ENCODE data around the gene PPIF. TPM values are rescaled to one million over a fixed set of nuclear protein-coding genes. Genes with fewer than 3 reads are reported as not detected.
"Not testable (repeated sequence)": the region's sequence is repeated elsewhere in the genome, so short reads cannot be mapped to it uniquely, and the experiment has no call there.

The PPIF gene
- total RNA-seq, 1 experiment from 2014 or later = 47.2 TPM

- peak; percentile 97 for DNase-seq (ENCODE audit: low spot score)
These were observed 15.6 kb upstream of the PPIF start for GRCh38 chr10:79331709-79332108.

GRCh38 chr10:79332610-79333315 lies 14.5 kb upstream of the PPIF start:
- DNase-seq (ENCODE audit: low spot score) = not testable (repeated sequence)

- DNase-seq (ENCODE audit: low spot score) = peak; percentile 89
These were observed 13.8 kb upstream of the PPIF start for GRCh38 chr10:79333513-79333912.

GRCh38 chr10:79334573-79334972 lies 12.7 kb upstream of the PPIF start:
- no peak for DNase-seq (ENCODE audit: low spot score)

- DNase-seq (ENCODE audit: low spot score) = no peak
These were observed 12.2 kb upstream of the PPIF start for GRCh38 chr10:79335094-79335469.

GRCh38 chr10:79335470-79336235 lies 11.6 kb upstream of the PPIF start:
- DNase-seq (ENCODE audit: low spot score) = no peak

- DNase-seq (ENCODE audit: low spot score) = no peak
These were observed 11.0 kb upstream of the PPIF start for GRCh38 chr10:79336276-79336675.

GRCh38 chr10:79336739-79337138 lies 10.5 kb upstream of the PPIF start:
- DNase-seq (ENCODE audit: low spot score) = peak; percentile 61

GRCh38 chr10:79337783-79338469 lies 9.3 kb upstream of the PPIF start:
- not testable (repeated sequence) for DNase-seq (ENCODE audit: low spot score)

GRCh38 chr10:79339266-79339665 lies 8.0 kb upstream of the PPIF start:
- DNase-seq (ENCODE audit: low spot score) = no peak

GRCh38 chr10:79340646-79341244 lies 6.5 kb upstream of the PPIF start:
- DNase-seq (ENCODE audit: low spot score) = no peak

- DNase-seq (ENCODE audit: low spot score) = no peak
These were observed 4.9 kb upstream of the PPIF start for GRCh38 chr10:79342295-79342761.

GRCh38 chr10:79342811-79343561 lies 4.3 kb upstream of the PPIF start:
- DNase-seq (ENCODE audit: low spot score) = no peak

- no peak for DNase-seq (ENCODE audit: low spot score)
These were observed 2.6 kb upstream of the PPIF start for GRCh38 chr10:79344502-79345195.

- DNase-seq (ENCODE audit: low spot score) = no peak
These were observed 1.8 kb upstream of the PPIF start for GRCh38 chr10:79345241-79346011.

- no peak for DNase-seq (ENCODE audit: low spot score)
These were observed 1.3 kb upstream of the PPIF start for GRCh38 chr10:79346012-79346340.

GRCh38 chr10:79346388-79347225 lies 662 bp upstream of the PPIF start:
- DNase-seq (ENCODE audit: low spot score) = no peak

GRCh38 chr10:79347894-79348639 lies 798 bp downstream of the PPIF start:
- peak; percentile 54 for DNase-seq (ENCODE audit: low spot score)

- DNase-seq (ENCODE audit: low spot score) = no peak
These were observed 1.3 kb downstream of the PPIF start for GRCh38 chr10:79348640-79348988.

Data from A172 (cell line).